Mucosa of rectum (tissue), 2 donors: ENCODE results near the gene CACNA1H.

ENCODE experiments used
- H3K27ac ChIP-seq, 2 donors: one replicate each; pipeline ENCODE4 v1.7.0; 2013; ENCODE audit warnings: inconsistent platforms in 2 of 2, low read depth in 2 of 2, low read length in 2 of 2
- H3K27me3 ChIP-seq, 2 donors: one replicate each; pipeline ENCODE4 v1.7.0; 2013; ENCODE audit warnings: low read length in 2 of 2; ENCODE audit not compliant: control insufficient read depth in 2 of 2, insufficient read depth in 2 of 2
- H3K36me3 ChIP-seq, 2 donors: one replicate each; pipeline ENCODE4 v1.7.0; 2013; ENCODE audit warnings: low read length in 2 of 2; ENCODE audit not compliant: control insufficient read depth in 2 of 2, insufficient read depth in 2 of 2
- H3K4me1 ChIP-seq, 2 donors: one replicate each; pipeline ENCODE4 v1.7.0; 2013; ENCODE audit warnings: low read length in 2 of 2, mild to moderate bottlenecking in 1 of 2; ENCODE audit not compliant: control insufficient read depth in 2 of 2, insufficient read depth in 2 of 2
- H3K4me3 ChIP-seq, 2 donors: one replicate each; pipeline ENCODE4 v1.7.0; 2013; ENCODE audit warnings: low read length in 2 of 2
- H3K9ac ChIP-seq, 2 donors: one replicate each; pipeline ENCODE4 v1.7.0; 2013; ENCODE audit warnings: low read length in 2 of 2, low read depth in 1 of 2, mild to moderate bottlenecking in 1 of 2
- H3K9me3 ChIP-seq, 2 donors: one replicate each; pipeline ENCODE4 v1.7.0; 2013; ENCODE audit warnings: low read length in 2 of 2; ENCODE audit not compliant: control insufficient read depth in 2 of 2
- donor health status: healthy.
- donor health status: Normal muscosa, but diverticular disease.

The CACNA1H gene

DNA sequence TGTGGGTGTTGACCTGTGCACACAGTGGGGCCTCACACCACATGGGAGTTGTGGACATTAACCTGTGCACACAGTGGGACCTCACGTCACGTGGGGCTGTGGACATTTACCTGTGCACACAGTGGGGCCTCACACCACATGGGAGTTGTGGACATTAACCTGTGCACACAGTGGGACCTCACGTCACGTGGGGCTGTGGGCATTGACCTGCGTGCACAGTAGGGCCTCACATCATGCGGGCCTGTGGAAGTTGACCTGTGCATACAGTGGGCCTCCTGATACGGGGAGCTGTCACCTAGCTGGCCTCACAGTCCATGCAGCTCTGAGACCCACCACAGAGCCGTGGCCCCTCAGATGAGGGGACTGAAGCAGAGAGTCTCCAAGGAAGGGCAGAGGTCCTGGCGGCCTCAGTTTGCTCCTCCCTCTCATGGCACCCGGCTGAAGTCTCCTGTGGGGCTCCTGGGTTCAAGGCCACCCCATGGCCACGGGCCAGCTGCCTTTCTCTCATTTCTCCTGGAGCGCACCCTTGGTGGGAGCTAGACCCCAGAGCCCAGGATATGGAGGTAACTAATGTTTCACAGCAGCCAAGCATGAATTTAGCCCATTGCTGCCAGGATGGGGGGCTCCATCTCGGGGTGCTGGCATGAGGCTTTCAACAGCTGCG, 21.0 kb downstream of the CACNA1H start:
- H3K27me3 ChIP-seq: no peaks in the 10 kb centered on the region
- no peaks in the 10 kb centered on the region for H3K9me3 ChIP-seq
- H3K4me3 ChIP-seq: no peak overlapping the region
- H3K27ac ChIP-seq: no peak overlapping the region
- H3K9ac ChIP-seq: no peak overlapping the region
- no peaks in the 10 kb centered on the region for H3K36me3 ChIP-seq
- H3K4me1 ChIP-seq: peaks cover 0 to 3% of the 10 kb centered on the region in 2 donors

DNA sequence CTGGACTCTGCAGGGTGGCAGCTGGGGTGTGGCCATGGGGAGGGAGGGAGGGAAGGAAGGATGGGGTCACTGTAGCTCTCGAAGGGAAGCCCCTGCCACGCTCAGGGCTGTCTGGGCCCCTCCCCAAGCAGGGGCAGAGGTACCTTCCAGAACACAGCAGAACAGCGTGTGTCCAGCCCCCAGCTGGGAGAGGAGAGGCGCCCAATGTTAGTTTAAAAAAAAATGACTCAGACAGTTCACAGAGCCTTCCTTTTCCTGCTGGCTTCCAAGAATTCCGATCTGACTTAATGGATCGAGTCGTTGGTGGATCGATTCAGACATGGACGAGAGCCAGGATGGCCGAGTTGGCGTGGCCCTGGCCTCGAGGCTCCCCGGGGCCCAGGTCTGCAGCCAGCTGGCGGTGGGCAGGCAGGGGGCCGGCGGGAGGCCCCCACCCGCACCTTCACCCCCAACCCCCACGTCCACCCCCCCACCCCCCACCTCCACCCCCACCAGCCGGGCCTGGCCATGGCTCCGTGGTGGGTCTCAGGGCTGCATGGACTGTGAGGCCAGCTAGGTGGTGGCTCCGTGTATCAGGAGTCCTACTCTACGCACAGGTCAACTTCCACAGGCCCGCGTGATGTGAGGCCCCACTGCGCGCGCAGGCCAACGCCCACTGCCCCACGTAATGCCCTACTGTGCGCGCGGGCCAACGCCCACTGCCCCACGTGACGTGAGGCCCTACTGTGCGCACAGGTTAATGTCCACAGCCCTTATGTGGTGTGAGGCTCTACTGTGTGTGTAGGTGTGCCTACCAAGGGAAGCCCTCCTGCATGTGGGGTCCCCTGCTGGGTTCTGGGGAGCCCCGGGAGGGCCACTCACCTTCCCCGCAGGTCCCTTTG, 21.8 kb downstream of the CACNA1H start:
- Histone ChIP-seq H3K9ac (no peak overlapping the region), H3K9me3 (no peaks in the 10 kb centered on the region), H3K27me3 (no peaks in the 10 kb centered on the region), H3K27ac (peak overlapping the region in 1 of 2 donors; percentile 16), H3K4me1 (peaks cover 0 to 3% of the 10 kb centered on the region in 2 donors), H3K36me3 (no peaks in the 10 kb centered on the region), H3K4me3 (no peak overlapping the region)

DNA sequence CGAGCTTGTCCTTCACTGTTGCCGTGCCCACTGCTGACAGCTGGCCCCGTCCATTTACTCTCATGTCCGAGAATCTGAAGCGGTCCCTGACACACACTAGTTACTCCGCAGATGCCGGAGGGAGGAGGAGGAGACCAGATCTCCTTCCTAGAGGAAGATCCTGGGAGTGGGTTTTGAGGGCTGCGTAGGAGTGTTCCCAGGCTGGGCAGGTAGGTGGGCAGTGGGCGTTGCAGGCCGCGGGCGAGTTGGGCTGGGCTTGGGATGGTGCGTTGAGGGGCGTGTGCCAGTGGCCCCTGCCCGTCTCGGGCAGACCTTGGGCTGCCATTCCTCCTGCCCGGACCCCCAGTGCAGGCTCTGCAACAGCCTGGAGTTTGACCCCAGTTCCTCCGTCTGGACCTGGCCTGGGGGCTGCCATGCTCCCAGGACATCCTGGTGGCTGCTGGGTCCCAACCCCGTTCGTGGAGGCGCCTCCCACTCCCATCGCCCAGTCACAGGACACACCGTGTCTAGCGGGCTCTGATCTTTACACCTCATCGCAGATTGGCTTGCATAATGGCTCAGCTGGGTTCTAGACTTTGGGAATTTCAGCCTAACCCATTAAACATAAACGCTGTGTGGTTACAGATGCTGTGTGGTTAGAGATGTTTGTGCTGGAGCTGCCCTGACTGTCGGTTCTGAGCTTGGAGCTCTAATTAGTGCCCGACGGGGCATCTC, 22.8 kb downstream of the CACNA1H start:
- no peak overlapping the region for H3K27ac ChIP-seq
- H3K27me3 ChIP-seq: no peaks in the 10 kb centered on the region
- H3K9ac ChIP-seq: no peak overlapping the region
- H3K4me1 ChIP-seq: no peaks in the 10 kb centered on the region
- no peak overlapping the region for H3K4me3 ChIP-seq
- no peaks in the 10 kb centered on the region for H3K9me3 ChIP-seq
- no peaks in the 10 kb centered on the region for H3K36me3 ChIP-seq

DNA sequence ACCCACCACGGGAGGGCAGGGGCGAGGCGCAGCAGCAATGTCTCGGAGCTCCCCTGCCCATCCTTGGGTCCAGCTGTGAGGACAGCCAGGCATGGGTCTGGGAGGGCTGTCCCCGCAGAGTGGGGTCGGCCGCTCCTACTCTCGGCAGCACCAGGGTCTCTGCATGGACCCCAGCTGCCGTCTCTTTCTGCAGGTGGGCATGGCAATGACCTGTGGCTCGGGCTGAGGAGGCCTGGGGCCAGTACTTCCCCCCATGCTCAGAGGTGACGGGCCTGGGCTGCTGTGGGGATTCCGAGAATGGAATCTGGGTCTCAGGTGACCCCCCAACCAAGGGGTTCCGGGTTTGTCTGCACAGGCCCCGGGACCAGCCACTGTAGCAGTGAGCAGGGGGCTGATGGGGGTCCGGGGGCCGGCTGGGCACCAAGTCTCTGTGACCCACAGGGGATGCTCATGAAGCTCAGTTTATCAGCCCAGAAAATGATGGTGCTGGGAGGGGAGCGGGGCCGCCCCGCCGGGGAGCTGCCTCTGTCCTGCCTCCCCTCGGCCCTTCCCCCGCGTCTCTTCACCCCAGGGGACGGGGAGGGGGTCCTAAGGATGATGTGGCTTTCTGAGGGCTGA, 23.5 kb downstream of the CACNA1H start:
- H3K36me3 ChIP-seq: no peaks in the 10 kb centered on the region
- no peak overlapping the region for H3K27ac ChIP-seq
- H3K27me3 ChIP-seq: no peaks in the 10 kb centered on the region
- H3K4me1 ChIP-seq: peaks cover 2% of the 10 kb centered on the region in 2 donors
- H3K9me3 ChIP-seq: no peaks in the 10 kb centered on the region
- H3K9ac ChIP-seq: no peak overlapping the region
- no peak overlapping the region for H3K4me3 ChIP-seq

- Histone ChIP-seq H3K27me3 (no peaks in the 10 kb centered on the region), H3K27ac (no peak overlapping the region), H3K9ac (no peak overlapping the region), H3K4me3 (no peak overlapping the region), H3K9me3 (no peaks in the 10 kb centered on the region), H3K36me3 (no peaks in the 10 kb centered on the region), H3K4me1 (peaks cover 7% of the 10 kb centered on the region in 2 donors)
These were observed 24.1 kb downstream of the CACNA1H start for GRCh38 chr16:1177053-1177452.

DNA sequence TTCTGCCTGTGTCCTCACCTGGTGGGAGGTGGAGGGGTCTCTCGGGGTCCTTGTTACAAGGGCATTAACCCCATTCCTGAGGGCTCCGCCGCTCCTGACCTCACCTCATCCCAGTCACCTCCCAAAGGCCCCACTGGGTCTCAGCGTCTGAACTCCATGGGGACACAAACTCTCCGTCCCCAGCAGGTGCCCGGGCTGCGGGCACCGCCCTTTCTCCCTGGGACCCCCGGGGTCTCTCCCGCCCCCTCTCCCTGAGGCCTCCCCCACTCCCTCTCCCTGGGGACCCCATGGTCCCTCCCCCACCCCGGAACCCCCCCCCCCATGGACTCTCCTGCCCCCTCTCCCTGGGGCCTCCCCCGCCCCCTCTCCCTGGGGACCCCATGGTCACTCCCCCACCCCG, 24.8 kb downstream of the CACNA1H start:
- H3K4me1 ChIP-seq: peaks cover 7% of the 10 kb centered on the region in 2 donors

DNA sequence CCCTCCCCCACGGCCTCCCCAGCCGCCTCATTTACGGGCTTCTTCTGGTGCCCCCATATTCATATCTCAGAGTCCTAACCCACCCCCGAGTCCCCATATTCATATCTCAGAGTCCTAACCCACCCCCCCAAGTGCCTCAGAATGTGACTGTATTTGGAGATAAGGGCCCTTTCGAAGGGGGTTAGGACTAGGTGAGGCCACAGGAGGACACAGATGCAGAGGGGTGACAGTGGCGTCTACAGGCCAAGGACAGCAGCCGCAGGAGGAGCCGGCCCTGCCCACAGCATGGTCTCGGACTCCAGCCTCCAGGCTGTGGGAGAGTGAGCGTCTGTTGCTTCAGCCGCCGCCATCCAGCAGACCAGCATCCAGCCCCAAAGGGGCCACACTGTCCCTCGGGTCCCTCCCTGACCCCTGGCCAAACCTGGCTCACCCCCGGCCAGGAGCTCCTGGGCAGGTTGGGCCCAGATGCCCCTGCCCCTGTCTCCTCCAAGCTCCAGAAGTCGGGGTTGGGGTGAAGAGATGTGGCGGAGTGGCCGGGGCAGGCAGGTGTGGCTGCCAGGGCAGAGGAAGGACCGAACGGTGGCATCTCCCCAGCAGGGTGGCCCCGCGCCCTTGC, 25.5 kb downstream of the CACNA1H start:
- H3K4me1 ChIP-seq: peaks cover 7% of the 10 kb centered on the region in 2 donors

More for the DNA sequence above, 24.8 kb downstream of the CACNA1H start:
- Histone ChIP-seq H3K27me3 (no peaks in the 10 kb centered on the region), H3K9me3 (no peaks in the 10 kb centered on the region), H3K27ac (no peak overlapping the region), H3K4me3 (no peak overlapping the region), H3K9ac (no peak overlapping the region), H3K36me3 (no peaks in the 10 kb centered on the region)

DNA sequence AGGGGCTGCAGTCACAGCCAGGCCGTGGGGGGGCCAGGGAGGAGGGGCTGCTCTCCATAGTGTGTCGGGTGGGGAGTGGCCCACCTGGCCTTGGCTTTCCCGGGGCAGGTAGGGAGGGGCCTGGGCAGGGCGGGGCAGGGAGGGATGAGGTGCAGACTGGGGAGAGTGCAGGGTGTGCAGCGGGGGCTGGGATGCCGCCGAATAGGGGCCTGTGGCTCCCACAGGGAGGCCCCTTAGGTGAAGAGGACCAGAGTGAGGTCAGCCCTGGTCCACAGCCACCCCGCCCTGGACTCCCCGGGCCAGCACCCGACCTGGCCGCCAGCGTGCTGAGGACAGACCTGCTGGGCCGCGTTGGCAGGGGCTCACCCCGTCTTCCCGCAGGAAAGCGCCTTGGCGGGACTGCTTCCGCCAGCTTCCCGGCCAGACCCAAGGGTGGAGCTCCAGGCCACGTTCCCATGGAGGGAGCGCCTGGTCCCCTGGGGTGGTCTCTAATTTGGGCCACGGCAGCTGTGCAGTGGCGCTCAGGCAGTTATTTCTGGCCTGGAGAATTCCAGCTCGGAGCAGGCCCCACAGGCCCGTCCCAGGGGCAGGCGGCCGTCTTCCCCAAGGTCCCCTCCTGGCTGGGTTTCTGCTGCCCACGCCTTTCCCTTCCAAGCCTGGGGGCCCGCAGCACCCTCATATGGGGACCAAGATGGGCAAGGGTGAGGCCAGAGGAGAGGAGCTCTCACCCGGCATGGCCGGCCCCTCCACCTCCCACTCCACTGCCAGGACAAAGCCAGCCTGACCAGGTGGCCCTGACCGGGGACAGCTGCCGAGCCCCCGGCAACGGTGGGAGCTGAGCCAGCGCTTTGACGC, 27.9 kb downstream of the CACNA1H start:
- Histone ChIP-seq H3K27me3 (no peaks in the 10 kb centered on the region), H3K4me1 (peaks cover 7% of the 10 kb centered on the region in 2 donors), H3K36me3 (no peaks in the 10 kb centered on the region), H3K9ac (no peak overlapping the region), H3K4me3 (no peak overlapping the region), H3K27ac (peak overlapping the region; percentile 21 to 48), H3K9me3 (no peaks in the 10 kb centered on the region)

More for the DNA sequence above, 25.5 kb downstream of the CACNA1H start:
- no peaks in the 10 kb centered on the region for H3K27me3 ChIP-seq
- no peak overlapping the region for H3K27ac ChIP-seq
- H3K9ac ChIP-seq: no peak overlapping the region
- H3K9me3 ChIP-seq: no peaks in the 10 kb centered on the region
- no peaks in the 10 kb centered on the region for H3K36me3 ChIP-seq
- H3K4me3 ChIP-seq: no peak overlapping the region
